Peyer's patch (tissue), 4 donors: ENCODE results near the gene TMEM165.

ENCODE experiments used
- POLR2A ChIP-seq, 2 donors: fragments of 450-650 bp; IDR thresholded peaks; one replicate each; pipeline ENCODE4 v1.5.1; 2017; ENCODE audit warnings: antibody characterized with exemption in 2 of 2, mild to moderate bottlenecking in 2 of 2, moderate library complexity in 2 of 2
- TF ChIP-seq, protein P1 (sequence below), 6 experiments: fragments of 450-650 bp in 4 of 6; fragments of 200-600 bp in 2 of 6; sonication (generic) in 1 of 6; IDR thresholded peaks; one replicate each; pipeline ENCODE4 v1.5.1; 2017 to 2019; ENCODE audit warnings: antibody characterized with exemption in 6 of 6, mild to moderate bottlenecking in 3 of 6, moderate library complexity in 1 of 6

DNA sequence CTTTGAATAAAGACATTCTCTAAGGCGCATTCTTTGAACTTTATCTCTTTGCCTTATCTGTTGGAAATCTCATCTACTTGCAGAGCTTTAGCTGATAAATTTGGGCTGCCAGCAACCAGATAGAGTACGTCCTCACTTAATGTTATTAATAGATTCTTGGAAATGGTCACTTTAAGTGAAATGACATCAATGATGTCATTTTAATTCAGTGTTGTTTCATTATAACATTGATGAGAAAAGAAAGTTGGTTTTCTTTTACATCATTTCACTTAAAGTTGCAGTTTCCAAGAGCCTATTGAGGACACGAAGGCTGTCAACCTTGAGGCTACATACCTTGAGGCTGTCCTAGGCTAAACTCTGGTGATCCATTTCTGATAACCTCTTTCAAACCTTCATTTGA lies 9.3 kb downstream of the TMEM165 start:
- TF ChIP-seq, protein P1, sequence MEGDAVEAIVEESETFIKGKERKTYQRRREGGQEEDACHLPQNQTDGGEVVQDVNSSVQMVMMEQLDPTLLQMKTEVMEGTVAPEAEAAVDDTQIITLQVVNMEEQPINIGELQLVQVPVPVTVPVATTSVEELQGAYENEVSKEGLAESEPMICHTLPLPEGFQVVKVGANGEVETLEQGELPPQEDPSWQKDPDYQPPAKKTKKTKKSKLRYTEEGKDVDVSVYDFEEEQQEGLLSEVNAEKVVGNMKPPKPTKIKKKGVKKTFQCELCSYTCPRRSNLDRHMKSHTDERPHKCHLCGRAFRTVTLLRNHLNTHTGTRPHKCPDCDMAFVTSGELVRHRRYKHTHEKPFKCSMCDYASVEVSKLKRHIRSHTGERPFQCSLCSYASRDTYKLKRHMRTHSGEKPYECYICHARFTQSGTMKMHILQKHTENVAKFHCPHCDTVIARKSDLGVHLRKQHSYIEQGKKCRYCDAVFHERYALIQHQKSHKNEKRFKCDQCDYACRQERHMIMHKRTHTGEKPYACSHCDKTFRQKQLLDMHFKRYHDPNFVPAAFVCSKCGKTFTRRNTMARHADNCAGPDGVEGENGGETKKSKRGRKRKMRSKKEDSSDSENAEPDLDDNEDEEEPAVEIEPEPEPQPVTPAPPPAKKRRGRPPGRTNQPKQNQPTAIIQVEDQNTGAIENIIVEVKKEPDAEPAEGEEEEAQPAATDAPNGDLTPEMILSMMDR (IDR thresholded peaks at IDR 0.05): no peak
- no peak for TF ChIP-seq POLR2A (IDR thresholded peaks at IDR 0.05)
